B cell (primary cell): ENCODE results near the gene PRKCB.

Source experiments
- CTCF ChIP-seq: fragments of 200-600 bp; IDR thresholded peaks from one replicate; pipeline ENCODE4 v1.8.0; 2022; ENCODE audit warnings: antibody characterized with exemption, mild to moderate bottlenecking
- EZH2 ChIP-seq: IDR thresholded peaks from 2 replicates; pipeline ENCODE4 v1.6.1; 2012; ENCODE audit warnings: borderline replicate concordance, low read depth, mild to moderate bottlenecking, moderate library complexity, low read length; ENCODE audit not compliant: insufficient read depth, poor library complexity, severe bottlenecking

- TF ChIP-seq CTCF (no peak), EZH2 (no peak)
Observed at GRCh38 chr16:23832882-23833281, 2.9 kb upstream of the PRKCB start.
